Kidney (tissue), 14 donors: ENCODE data around the gene KIFAP3. TPM values are rescaled to one million over a fixed set of nuclear protein-coding genes. Genes with fewer than 3 reads are reported as not detected.

Experiments used
- DNase-seq, 5 donors: peaks; one replicate each; pipeline ENCODE4 v3.0.0-alpha.2; 2013 to 2020
- FAIRE-seq: peaks from 2 replicates; lab custom pipeline; 2012; peaks lifted over from hg19 to GRCh38; lab: Jason Lieb, UNC
- H3K27ac ChIP-seq, 2 donors: one replicate each; pipeline ENCODE4 v1.7.0; 2013; ENCODE audit warnings: low read depth in 2 of 2, low read length in 2 of 2, inconsistent platforms in 1 of 2
- H3K27me3 ChIP-seq: one replicate; pipeline ENCODE4 v1.7.1; 2013; ENCODE audit warnings: low read length, inconsistent platforms; ENCODE audit not compliant: control insufficient read depth, insufficient read depth
- H3K36me3 ChIP-seq, 3 donors: one replicate each; pipeline versions ENCODE4 v1.7.0 to v1.7.1; 2013; ENCODE audit warnings: low read length in 3 of 3, control low read depth in 1 of 3, inconsistent platforms in 1 of 3; ENCODE audit not compliant: insufficient read depth in 3 of 3, control insufficient read depth in 2 of 3
- H3K4me1 ChIP-seq, 3 donors: one replicate each; pipeline versions ENCODE4 v1.7.0 to v1.7.1; 2013; ENCODE audit warnings: low read length in 3 of 3, inconsistent platforms in 1 of 3, low read depth in 1 of 3; ENCODE audit not compliant: control insufficient read depth in 2 of 3, insufficient read depth in 2 of 3
- H3K4me3 ChIP-seq, 3 donors: one replicate each; pipeline versions ENCODE4 v1.7.0 to v1.8.1; 2013; ENCODE audit warnings: low read length in 3 of 3, control low read depth in 1 of 3, inconsistent platforms in 1 of 3
- H3K9ac ChIP-seq, 3 donors: one replicate each; pipeline versions ENCODE4 v1.7.0 to v1.7.1; 2013; ENCODE audit warnings: low read length in 3 of 3, control low read depth in 1 of 3, inconsistent platforms in 1 of 3
- H3K9me3 ChIP-seq, 3 donors: one replicate each; pipeline versions ENCODE4 v1.7.0 to v1.7.1; 2013; ENCODE audit warnings: low read length in 3 of 3, control low read depth in 1 of 3, inconsistent platforms in 1 of 3; ENCODE audit not compliant: control insufficient read depth in 2 of 3, insufficient read depth in 1 of 3
- intact Hi-C: fragments of 100-400 bp; cut with DNase I; formaldehyde crosslinking; loops from one replicate; pipeline ENCODE4 v1.11.1; 2022
- polyA plus RNA-seq: library from polyadenylated mRNA; stranded (reverse); fragments of 350-450 nt; fragmentation: Illumina TruSeq; extraction: RNeasy Lipid Tissue Mini Kit (QIAGEN cat#74804); gene quantifications from one replicate; pipeline ENCODE4 v1.2.3, GENCODE V29; 2014; ENCODE audit warnings: low read depth, low replicate concordance; ENCODE audit not compliant: insufficient read depth
- total RNA-seq: library from RNA; stranded (reverse); fragmentation: NEBNext Ultra II Directional; extraction: Animal tissue kit (Norgen Biotek cat#: 25700); gene quantifications from one replicate; pipeline ENCODE4 v1.2.1, GENCODE V29; 2021
- TF ChIP-seq, protein P1 (sequence below): IDR thresholded peaks from 3 replicates; pipeline ENCODE4 v1.5.1; 2012; ENCODE audit warnings: mild to moderate bottlenecking, moderate library complexity, borderline replicate concordance; ENCODE audit not compliant: insufficient read depth; ENCODE audit errors: extremely low read depth
- donor health status: control.
- donor health status: control.
- donor health status: control.
- donor health status: control.
- donor health status: control.
- donor health status: DM: yes; HTN: yes; CAD: no.
- donor health status: Normal renal cell carcinoma (clear cell type).

The KIFAP3 gene
- total and polyA plus RNA-seq, 2 donors from 2014 or later, result 31.6 to 32.9 TPM

DNA sequence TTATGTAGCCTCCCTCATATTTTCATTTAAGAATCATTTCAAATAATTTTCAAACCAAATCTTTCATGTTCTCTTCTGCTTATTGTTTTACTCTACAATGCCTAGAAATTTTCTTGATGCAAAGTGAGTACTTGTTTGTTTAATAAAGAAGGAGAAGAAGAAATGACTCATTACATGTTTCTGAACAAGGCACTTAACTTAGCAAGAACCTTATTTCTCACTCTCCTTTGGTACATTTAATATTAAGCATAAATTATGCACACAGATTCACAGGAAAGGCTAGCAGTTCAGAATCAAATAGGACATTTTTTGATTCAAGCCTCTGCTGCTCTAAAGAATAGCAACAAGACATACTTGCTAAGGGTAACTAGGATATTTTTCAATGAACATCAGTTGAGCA is 189.9 kb downstream of the KIFAP3 start:
- DNase-seq (no peak), FAIRE-seq (no peak)
- TF ChIP-seq, protein P1, sequence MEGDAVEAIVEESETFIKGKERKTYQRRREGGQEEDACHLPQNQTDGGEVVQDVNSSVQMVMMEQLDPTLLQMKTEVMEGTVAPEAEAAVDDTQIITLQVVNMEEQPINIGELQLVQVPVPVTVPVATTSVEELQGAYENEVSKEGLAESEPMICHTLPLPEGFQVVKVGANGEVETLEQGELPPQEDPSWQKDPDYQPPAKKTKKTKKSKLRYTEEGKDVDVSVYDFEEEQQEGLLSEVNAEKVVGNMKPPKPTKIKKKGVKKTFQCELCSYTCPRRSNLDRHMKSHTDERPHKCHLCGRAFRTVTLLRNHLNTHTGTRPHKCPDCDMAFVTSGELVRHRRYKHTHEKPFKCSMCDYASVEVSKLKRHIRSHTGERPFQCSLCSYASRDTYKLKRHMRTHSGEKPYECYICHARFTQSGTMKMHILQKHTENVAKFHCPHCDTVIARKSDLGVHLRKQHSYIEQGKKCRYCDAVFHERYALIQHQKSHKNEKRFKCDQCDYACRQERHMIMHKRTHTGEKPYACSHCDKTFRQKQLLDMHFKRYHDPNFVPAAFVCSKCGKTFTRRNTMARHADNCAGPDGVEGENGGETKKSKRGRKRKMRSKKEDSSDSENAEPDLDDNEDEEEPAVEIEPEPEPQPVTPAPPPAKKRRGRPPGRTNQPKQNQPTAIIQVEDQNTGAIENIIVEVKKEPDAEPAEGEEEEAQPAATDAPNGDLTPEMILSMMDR, result no peak
- no peaks in the 10 kb centered on the region for H3K27me3 ChIP-seq
- no peak overlapping the region for H3K9ac ChIP-seq
- H3K4me3 ChIP-seq, result no peak overlapping the region
- H3K27ac ChIP-seq, result no peak overlapping the region
- no peaks in the 10 kb centered on the region for H3K9me3 ChIP-seq
- H3K36me3 ChIP-seq, result peaks cover 0 to 3% (median 0%) of the 10 kb centered on the region in 3 donors
- peaks cover 0 to 5% (median 0%) of the 10 kb centered on the region in 3 donors for H3K4me1 ChIP-seq
- intact Hi-C loops, result no loop called here

DNA sequence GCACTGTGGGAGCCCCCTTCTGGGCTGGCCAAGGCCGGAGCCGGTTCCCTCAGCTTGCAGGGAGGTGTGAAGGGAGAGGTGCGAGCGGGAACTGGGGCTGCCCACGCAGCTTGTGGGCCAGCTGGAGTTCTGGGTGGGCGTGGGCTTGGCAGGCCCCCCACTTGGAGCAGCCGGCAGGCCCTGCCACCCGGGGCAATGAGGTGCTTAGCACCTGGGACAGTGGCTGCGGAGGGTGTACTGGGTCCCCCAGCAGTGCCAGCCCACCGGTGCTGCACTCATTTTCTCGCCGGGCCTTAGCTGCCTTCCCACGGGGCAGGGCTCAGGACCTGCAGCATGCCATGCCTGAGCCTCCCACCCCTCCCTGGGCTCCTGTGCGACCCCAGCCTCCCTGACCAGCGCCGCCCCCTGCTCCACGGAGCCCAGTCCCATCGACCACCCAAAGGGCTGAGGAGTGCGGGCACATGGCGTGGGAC is 192.4 kb downstream of the KIFAP3 start:
- peak in 1 of 5 donors; percentile 63 for DNase-seq
- no peaks in the 10 kb centered on the region for H3K9me3 ChIP-seq
- no peak overlapping the region for H3K4me3 ChIP-seq
- TF ChIP-seq, protein P1, result no peak
- H3K36me3 ChIP-seq, result peaks cover 3 to 10% (median 7%) of the 10 kb centered on the region in 3 donors
- H3K27ac ChIP-seq, result no peak overlapping the region
- intact Hi-C loops, result no loop called here
- no peaks in the 10 kb centered on the region for H3K4me1 ChIP-seq
- FAIRE-seq, result no peak
- no peaks in the 10 kb centered on the region for H3K27me3 ChIP-seq
- no peak overlapping the region for H3K9ac ChIP-seq

DNA sequence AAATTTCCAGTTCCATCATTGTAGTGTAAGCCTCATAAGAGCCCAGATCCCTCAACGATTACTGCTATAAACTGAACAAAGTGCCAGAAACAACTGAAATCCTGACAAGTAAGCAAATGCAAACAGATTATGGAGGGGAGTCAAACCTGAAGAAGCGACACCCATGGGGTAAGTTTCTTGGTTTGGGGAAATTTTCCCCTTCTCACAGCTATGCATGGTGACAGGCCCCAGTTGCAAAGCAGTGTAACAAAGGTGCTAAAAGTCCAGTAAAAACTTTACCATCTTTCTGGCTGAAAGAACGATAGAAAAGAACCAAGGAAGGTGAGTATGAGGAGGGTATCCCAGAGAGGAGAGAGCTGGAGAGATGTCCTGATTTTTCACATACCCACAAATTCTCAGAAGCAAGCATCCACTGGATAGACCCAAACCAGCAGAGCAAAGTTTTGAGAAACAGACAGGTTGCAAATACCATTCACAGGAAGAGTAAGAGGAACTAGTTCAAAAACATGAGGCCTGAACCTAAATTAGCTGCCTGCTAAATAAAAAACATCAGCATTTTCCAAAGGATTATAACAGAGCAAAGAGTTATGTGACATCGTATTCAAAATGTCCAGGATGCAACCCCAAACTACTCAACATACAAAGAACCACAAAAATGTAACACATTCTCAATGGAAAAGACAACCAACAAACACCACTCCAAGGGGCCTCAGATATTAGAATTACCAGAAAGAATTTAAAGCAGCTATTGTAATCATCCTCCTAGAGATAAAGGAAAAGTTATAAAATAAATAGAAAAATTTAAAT is 195.3 kb downstream of the KIFAP3 start:
- Histone ChIP-seq H3K9me3 (no peaks in the 10 kb centered on the region), H3K4me1 (no peaks in the 10 kb centered on the region), H3K27ac (peak overlapping the region in 1 of 2 donors; percentile 28), H3K9ac (no peak overlapping the region), H3K4me3 (no peak overlapping the region), H3K27me3 (no peaks in the 10 kb centered on the region), H3K36me3 (peaks cover 3 to 26% (median 20%) of the 10 kb centered on the region in 3 donors)
- TF ChIP-seq, protein P1, result no peak
- no peak for DNase-seq
- FAIRE-seq, result no peak
- intact Hi-C loops, result no loop called here
